ENCODE data around the gene ACTL7A. TPM values are rescaled to one million over a fixed set of nuclear protein-coding genes. Genes with fewer than 3 reads are reported as not detected.

Gene ACTL7A
- polyA plus RNA-seq, 1 experiment, result not detected

DNA sequence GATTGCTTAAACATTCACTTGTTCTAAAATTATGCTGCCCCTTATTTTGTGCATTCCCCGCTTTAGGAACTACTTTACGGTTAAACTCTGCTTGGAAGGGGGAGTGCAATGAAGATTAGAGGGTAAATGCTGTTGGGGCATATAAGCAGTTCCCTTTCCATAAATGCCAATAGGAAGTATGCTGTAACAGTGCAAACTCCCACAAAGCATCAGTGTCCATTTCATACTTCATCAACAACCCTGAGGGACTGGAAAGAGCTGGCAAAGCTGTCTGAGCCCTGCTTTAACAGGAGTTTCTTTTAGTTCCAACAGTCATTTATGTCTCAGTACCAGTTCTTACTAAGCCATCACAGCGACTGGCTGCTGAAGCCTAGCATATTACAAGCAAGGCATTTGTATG lies 1.8 kb downstream of the ACTL7A start:
- TF ChIP-seq, protein P1, sequence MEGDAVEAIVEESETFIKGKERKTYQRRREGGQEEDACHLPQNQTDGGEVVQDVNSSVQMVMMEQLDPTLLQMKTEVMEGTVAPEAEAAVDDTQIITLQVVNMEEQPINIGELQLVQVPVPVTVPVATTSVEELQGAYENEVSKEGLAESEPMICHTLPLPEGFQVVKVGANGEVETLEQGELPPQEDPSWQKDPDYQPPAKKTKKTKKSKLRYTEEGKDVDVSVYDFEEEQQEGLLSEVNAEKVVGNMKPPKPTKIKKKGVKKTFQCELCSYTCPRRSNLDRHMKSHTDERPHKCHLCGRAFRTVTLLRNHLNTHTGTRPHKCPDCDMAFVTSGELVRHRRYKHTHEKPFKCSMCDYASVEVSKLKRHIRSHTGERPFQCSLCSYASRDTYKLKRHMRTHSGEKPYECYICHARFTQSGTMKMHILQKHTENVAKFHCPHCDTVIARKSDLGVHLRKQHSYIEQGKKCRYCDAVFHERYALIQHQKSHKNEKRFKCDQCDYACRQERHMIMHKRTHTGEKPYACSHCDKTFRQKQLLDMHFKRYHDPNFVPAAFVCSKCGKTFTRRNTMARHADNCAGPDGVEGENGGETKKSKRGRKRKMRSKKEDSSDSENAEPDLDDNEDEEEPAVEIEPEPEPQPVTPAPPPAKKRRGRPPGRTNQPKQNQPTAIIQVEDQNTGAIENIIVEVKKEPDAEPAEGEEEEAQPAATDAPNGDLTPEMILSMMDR (IDR thresholded peaks at IDR 0.05; ENCODE audit: low read depth, low read length), result no peak
- Histone ChIP-seq H3K27me3 (ENCODE audit: control insufficient read depth, insufficient read depth, low read length) (no peaks in the 10 kb centered on the region), H3K4me3 (ENCODE audit: low read depth, low read length) (no peak overlapping the region), H3K9me3 (ENCODE audit: control insufficient read depth, insufficient read depth, low read length) (peaks cover 3% of the 10 kb centered on the region; the same call in 1 of the 2 replicates), H3K27ac (ENCODE audit: low read depth, low read length) (no peak overlapping the region)
- ChIA-PET POLR2A (no interaction called here), CTCF (no interaction called here)
- DNase-seq (ENCODE audit: low read depth, low spot score), result no peak

DNA sequence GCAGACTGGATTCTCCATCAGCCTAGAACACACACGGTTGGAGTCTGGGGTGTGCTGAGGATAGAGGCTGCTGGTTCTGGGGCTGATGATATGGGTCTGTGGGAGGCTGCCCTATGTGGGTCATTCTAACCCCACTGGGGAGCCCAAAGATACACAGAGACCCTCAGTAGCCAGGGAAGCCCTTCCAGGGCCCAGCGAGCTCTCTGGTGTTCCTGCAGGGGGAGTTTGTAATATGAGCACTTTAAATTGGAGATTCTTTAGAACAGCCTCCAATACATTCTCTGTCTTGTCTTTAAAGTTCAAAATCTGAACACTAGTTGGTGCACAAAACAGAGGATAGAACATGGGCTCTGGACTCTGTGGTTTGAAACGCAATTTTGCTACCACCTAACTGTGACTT lies 2.4 kb downstream of the ACTL7A start:
- peaks cover 3% of the 10 kb centered on the region; the same call in 1 of the 2 replicates for H3K9me3 ChIP-seq (ENCODE audit: control insufficient read depth, insufficient read depth, low read length)

DNA sequence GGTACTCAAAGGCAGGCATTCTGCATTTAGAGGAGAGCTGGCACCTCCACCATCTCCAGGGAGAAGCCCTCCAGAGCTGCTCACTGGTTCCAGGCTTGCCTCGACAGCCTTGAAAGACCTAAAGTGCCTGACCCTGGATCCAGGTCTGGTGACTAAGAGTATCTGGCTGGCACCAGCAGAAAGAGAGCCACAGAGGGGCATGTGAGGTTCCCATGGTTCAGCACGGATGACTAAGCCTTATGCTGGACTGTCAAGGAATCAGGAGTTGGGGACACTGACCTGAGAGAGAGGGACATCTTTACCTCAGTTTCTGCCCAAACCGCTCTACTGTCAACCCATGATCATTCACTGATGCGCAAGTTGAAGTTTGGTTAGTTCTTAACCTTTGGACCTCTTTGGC lies 3.0 kb downstream of the ACTL7A start:
- no peak for DNase-seq (ENCODE audit: low read depth, low spot score)
- CTCF ChIA-PET, result no interaction called here
- TF ChIP-seq, protein P1 (IDR thresholded peaks at IDR 0.05; ENCODE audit: low read depth, low read length), result no peak
- POLR2A ChIA-PET, result no interaction called here
- Histone ChIP-seq H3K9me3 (ENCODE audit: control insufficient read depth, insufficient read depth, low read length) (peaks cover 3% of the 10 kb centered on the region; the same call in 1 of the 2 replicates), H3K4me3 (ENCODE audit: low read depth, low read length) (no peak overlapping the region), H3K27me3 (ENCODE audit: control insufficient read depth, insufficient read depth, low read length) (no peaks in the 10 kb centered on the region), H3K27ac (ENCODE audit: low read depth, low read length) (no peak overlapping the region)

More for the DNA sequence above, 2.4 kb downstream of the ACTL7A start:
- Histone ChIP-seq H3K27ac (ENCODE audit: low read depth, low read length) (no peak overlapping the region), H3K4me3 (ENCODE audit: low read depth, low read length) (no peak overlapping the region), H3K27me3 (ENCODE audit: control insufficient read depth, insufficient read depth, low read length) (no peaks in the 10 kb centered on the region)
- DNase-seq (ENCODE audit: low read depth, low spot score), result no peak
- TF ChIP-seq, protein P1 (IDR thresholded peaks at IDR 0.05; ENCODE audit: low read depth, low read length), result peak; percentile 10; the same call in 1 of the 2 replicates
- POLR2A ChIA-PET, result no interaction called here
- CTCF ChIA-PET, result no interaction called here

DNA sequence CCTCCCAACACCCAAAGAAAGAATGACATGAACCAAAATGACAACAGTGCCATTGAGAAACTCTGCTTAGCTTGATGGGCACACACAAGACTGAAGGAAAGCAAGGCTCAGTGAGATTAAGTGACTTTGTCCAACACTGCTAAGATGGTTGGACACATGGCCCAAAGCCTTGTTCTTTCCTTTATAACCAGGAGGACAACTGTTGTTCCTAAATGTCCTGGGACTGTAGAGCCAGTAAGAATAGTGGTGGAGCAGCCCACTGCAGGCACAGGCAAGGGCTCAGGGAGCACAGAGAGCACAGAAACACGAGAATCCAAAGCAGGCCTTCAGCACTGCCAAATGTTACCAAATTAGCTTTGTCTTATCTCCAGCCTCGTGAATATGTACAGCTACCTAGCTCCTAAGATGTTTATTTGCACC lies 3.9 kb downstream of the ACTL7A start:
- POLR2A ChIA-PET, result no interaction called here
- no peak overlapping the region for H3K4me3 ChIP-seq (ENCODE audit: low read depth, low read length)
- H3K9me3 ChIP-seq (ENCODE audit: control insufficient read depth, insufficient read depth, low read length), result peaks cover 3% of the 10 kb centered on the region; the same call in 1 of the 2 replicates
- no peak overlapping the region for H3K27ac ChIP-seq (ENCODE audit: low read depth, low read length)
- DNase-seq (ENCODE audit: low read depth, low spot score), result no peak
- CTCF ChIA-PET, result no interaction called here
- TF ChIP-seq, protein P1 (IDR thresholded peaks at IDR 0.05; ENCODE audit: low read depth, low read length), result no peak
- H3K27me3 ChIP-seq (ENCODE audit: control insufficient read depth, insufficient read depth, low read length), result no peaks in the 10 kb centered on the region

DNA sequence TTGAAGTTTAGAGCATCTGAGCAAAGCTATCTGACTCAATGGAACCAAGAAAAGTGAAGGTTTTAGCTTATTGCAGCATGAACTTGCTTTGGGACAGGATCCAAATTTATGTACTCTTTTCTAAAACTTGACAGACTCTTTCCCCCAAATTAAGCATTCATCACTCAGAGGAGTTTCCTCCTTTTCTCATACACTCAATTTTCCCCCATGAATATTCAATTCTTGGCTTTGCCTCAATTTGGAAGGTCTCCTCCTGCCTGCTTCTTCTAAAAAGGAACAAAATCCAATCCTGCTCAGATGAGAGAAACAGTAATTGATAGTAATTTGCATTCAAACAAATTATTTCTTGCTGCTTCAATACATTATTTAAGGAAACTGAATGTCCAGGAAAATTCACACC lies 5.0 kb downstream of the ACTL7A start:
- Histone ChIP-seq H3K27ac (ENCODE audit: low read depth, low read length) (no peak overlapping the region), H3K4me3 (ENCODE audit: low read depth, low read length) (no peak overlapping the region), H3K9me3 (ENCODE audit: control insufficient read depth, insufficient read depth, low read length) (peaks cover 3% of the 10 kb centered on the region; the same call in 1 of the 2 replicates), H3K27me3 (ENCODE audit: control insufficient read depth, insufficient read depth, low read length) (no peaks in the 10 kb centered on the region)
- TF ChIP-seq, protein P1 (IDR thresholded peaks at IDR 0.05; ENCODE audit: low read depth, low read length), result no peak
- DNase-seq (ENCODE audit: low read depth, low spot score), result no peak
- CTCF ChIA-PET, result no interaction called here
- POLR2A ChIA-PET, result no interaction called here

Data from AG04450 (cell line).